ENCODE data around the gene INTS1. TPM values are rescaled to one million over a fixed set of nuclear protein-coding genes. Genes with fewer than 3 reads are reported as not detected.

The INTS1 gene
- total and polyA plus RNA-seq, 2 experiments from 2014 or later = 35.1 to 111 TPM

- TF ChIP-seq ZNF462 (CRISPR knock-in tag; IDR thresholded peaks at IDR 0.05) = no peak
- TF ChIP-seq NANOG (IDR thresholded peaks at IDR 0.05; ENCODE audit: borderline replicate concordance) = no peak
- no peak for TF ChIP-seq EZH2 (IDR thresholded peaks at IDR 0.05; ENCODE audit: low read depth, unreplicated experiment)
- TF ChIP-seq ZNF331 (CRISPR knock-in tag; IDR thresholded peaks at IDR 0.05; ENCODE audit: low read depth) = no peak
- TF ChIP-seq CREB1 (CRISPR knock-in tag; IDR thresholded peaks at IDR 0.05; ENCODE audit: low read depth) = no peak
- TF ChIP-seq REST (IDR thresholded peaks at IDR 0.05; ENCODE audit: unreplicated experiment) = no peak
- TF ChIP-seq ETS1 (IDR thresholded peaks at IDR 0.05) = no peak
- TF ChIP-seq EZH2phosphoT487 (IDR thresholded peaks at IDR 0.05; ENCODE audit: unreplicated experiment) = no peak
- no peak for TF ChIP-seq STAT1 (IDR thresholded peaks at IDR 0.05; ENCODE audit: unreplicated experiment)
- TF ChIP-seq ZNF114 (CRISPR knock-in tag; IDR thresholded peaks at IDR 0.05) = no peak
These were observed 62.4 kb downstream of the INTS1 start (continued) for GRCh38 chr7:1441615-1442354.

All from GM23338 (cell line).